ENCODE measurements around the gene RETSAT. TPM values are rescaled to one million over a fixed set of nuclear protein-coding genes. Genes with fewer than 3 reads are reported as not detected.

The RETSAT gene
- total and polyA plus RNA-seq, 2 of the 4 experiments (the other 2 are of a cell fraction): 25.6 to 32.3 TPM

DNA sequence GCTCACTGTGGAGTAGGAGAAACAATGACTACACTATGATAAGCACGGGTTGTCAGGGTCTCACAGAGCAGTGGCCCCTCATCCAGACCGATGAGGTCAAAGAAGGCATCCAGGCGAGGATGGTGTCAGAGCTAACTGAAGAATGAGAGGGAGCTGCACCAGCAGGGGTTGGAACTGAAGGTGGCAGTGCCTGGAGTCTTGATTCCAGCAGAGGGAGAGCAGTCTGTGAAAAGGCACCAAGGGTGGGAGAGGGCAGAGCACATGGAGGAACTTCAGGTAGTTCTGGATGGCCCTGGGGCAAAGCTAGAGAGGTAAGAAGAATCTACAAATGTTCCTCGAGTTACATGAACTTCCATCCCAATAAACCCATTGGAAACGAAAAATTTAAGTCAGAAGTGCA, 12.9 kb upstream of the RETSAT start:
- Histone ChIP-seq H3K18ac (ENCODE audit: low read depth, low read length) (no peak overlapping the region), H3K4me3 (ENCODE audit: insufficient read depth, low read depth, low read length) (no peak overlapping the region), H3K56ac (ENCODE audit: extremely low read depth, insufficient read depth, low read length) (no peak overlapping the region), H3K9me1 (ENCODE audit: insufficient read depth, low read length) (peaks cover 11% of the 10 kb centered on the region), H3K14ac (replicated peaks; ENCODE audit: low read depth, low read length) (no peak overlapping the region), H3K4ac (ENCODE audit: low read depth, low read length) (no peak overlapping the region), H3K23ac (ENCODE audit: low read depth, low read length) (no peak overlapping the region), H2BK120ac (ENCODE audit: low read depth, low read length) (no peak overlapping the region), H3K27me3 (ENCODE audit: control insufficient read depth, insufficient read depth, low read length) (no peaks in the 10 kb centered on the region), H3K9me3 (ENCODE audit: control insufficient read depth, insufficient read depth, low read length) (no peaks in the 10 kb centered on the region), H2AFZ (replicated peaks; ENCODE audit: low read length, poor library complexity) (no peak overlapping the region), H3K9ac (ENCODE audit: low read depth, low read length) (no peak overlapping the region), H2AK5ac (ENCODE audit: low read depth, low read length) (no peak overlapping the region), H2BK20ac (ENCODE audit: low read depth, low read length) (no peak overlapping the region), H3K4me1 (ENCODE audit: control insufficient read depth, insufficient read depth, low read length) (peaks cover 3% of the 10 kb centered on the region; the same call in 1 of the 2 replicates), H3K4me2 (ENCODE audit: low read depth, low read length) (no peak overlapping the region), H2BK5ac (ENCODE audit: low read depth, low read length, poor library complexity, severe bottlenecking) (no peak overlapping the region), H3K27ac (ENCODE audit: insufficient read depth, low read length) (no peak overlapping the region), H2BK15ac (ENCODE audit: low read depth, low read length) (no peak overlapping the region), H4K8ac (ENCODE audit: low read depth in 2 of 2, low read length in 2 of 2) (no peak overlapping the region), H2AK9ac (replicated peaks; ENCODE audit: low read depth, low read length, poor library complexity) (no peak overlapping the region), H4K20me1 (ENCODE audit: insufficient read depth, low read length) (no peaks in the 10 kb centered on the region), H3K79me1 (ENCODE audit: low read depth in 1 of 2, low read length in 2 of 2) (no peaks in the 10 kb centered on the region), H4K91ac (ENCODE audit: insufficient read depth, low read depth, low read length) (no peak overlapping the region), H4K5ac (ENCODE audit: low read depth, low read length) (no peak overlapping the region), H3K36me3 (ENCODE audit: control insufficient read depth, insufficient read depth, low read length) (peaks cover 11% of the 10 kb centered on the region)
- BruUV-seq (replicated peaks): no TSS peak
- CTCF ChIA-PET: no interaction called here
- intact Hi-C loops (cut with micrococcal nuclease): no loop called here
- dilution Hi-C loops (cut with HindIII; ENCODE audit: low sequenced_read_pairs, unreplicated experiment): no loop called here
- no peak for TF ChIP-seq CHD1 (IDR thresholded peaks at IDR 0.05; ENCODE audit: low read depth, low read length)
- TF ChIP-seq, protein P1, sequence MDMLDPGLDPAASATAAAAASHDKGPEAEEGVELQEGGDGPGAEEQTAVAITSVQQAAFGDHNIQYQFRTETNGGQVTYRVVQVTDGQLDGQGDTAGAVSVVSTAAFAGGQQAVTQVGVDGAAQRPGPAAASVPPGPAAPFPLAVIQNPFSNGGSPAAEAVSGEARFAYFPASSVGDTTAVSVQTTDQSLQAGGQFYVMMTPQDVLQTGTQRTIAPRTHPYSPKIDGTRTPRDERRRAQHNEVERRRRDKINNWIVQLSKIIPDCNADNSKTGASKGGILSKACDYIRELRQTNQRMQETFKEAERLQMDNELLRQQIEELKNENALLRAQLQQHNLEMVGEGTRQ (IDR thresholded peaks at IDR 0.05; ENCODE audit: low read depth, low read length): no peak
- TF ChIP-seq, protein P2, sequence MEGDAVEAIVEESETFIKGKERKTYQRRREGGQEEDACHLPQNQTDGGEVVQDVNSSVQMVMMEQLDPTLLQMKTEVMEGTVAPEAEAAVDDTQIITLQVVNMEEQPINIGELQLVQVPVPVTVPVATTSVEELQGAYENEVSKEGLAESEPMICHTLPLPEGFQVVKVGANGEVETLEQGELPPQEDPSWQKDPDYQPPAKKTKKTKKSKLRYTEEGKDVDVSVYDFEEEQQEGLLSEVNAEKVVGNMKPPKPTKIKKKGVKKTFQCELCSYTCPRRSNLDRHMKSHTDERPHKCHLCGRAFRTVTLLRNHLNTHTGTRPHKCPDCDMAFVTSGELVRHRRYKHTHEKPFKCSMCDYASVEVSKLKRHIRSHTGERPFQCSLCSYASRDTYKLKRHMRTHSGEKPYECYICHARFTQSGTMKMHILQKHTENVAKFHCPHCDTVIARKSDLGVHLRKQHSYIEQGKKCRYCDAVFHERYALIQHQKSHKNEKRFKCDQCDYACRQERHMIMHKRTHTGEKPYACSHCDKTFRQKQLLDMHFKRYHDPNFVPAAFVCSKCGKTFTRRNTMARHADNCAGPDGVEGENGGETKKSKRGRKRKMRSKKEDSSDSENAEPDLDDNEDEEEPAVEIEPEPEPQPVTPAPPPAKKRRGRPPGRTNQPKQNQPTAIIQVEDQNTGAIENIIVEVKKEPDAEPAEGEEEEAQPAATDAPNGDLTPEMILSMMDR (conservative IDR thresholded peaks at IDR 0.05; ENCODE audit: low read depth, low read length): no peak
- TF ChIP-seq RCOR1 (IDR thresholded peaks at IDR 0.05; ENCODE audit: insufficient replicate concordance, low read length): no peak
- TF ChIP-seq CEBPB (IDR thresholded peaks at IDR 0.05; ENCODE audit: low read depth, low read length): no peak
- TF ChIP-seq SMC3 (IDR thresholded peaks at IDR 0.05; ENCODE audit: low read depth, low read length): no peak
- TF ChIP-seq BHLHE40 (IDR thresholded peaks at IDR 0.05; ENCODE audit: low read depth, low read length): no peak
- TF ChIP-seq MXI1 (IDR thresholded peaks at IDR 0.05; ENCODE audit: borderline replicate concordance, low read depth, low read length): no peak
- TF ChIP-seq RAD21 (IDR thresholded peaks at IDR 0.05; ENCODE audit: low read length): no peak
- no peak for TF ChIP-seq POLR2A (IDR thresholded peaks at IDR 0.05; ENCODE audit: low read depth, low read length)
- no peak for TF ChIP-seq NFE2L2 (IDR thresholded peaks at IDR 0.05; ENCODE audit: low read depth, low read length)
- no peak for TF ChIP-seq RFX5 (IDR thresholded peaks at IDR 0.05; ENCODE audit: low read depth, low read length)
- TF ChIP-seq FOS (IDR thresholded peaks at IDR 0.05; ENCODE audit: low read depth, low read length): no peak
- TF ChIP-seq MAFK (IDR thresholded peaks at IDR 0.05; ENCODE audit: low read depth, low read length): no peak
- 100% methylated on average over 1 of the region's 5 CpGs; no CpG with 5 or more reads in 1 of the 2 experiments for WGBS, 2 experiments (ENCODE audit: extremely low coverage in 2 of 2, insufficient read length in 1 of 2)
- in situ Hi-C loops (cut with MboI; ENCODE audit: low sequenced_read_pairs): no loop called here
- DNase-seq (no peak), ATAC-seq (ENCODE audit: low read depth) (no peak)
- POLR2A ChIA-PET (ENCODE audit: unreplicated experiment): no interaction called here

Data from IMR-90 (cell line).